ENCODE measurements around the gene H6PD. TPM values are rescaled to one million over a fixed set of nuclear protein-coding genes. Genes with fewer than 3 reads are reported as not detected.
A peak's percentile ranks its signal among the peaks of the same experiment; 100 is the strongest.

H6PD gene
- total and polyA plus RNA-seq, 2 experiments from 2014 or later: 1.2 to 4.7 TPM

DNA sequence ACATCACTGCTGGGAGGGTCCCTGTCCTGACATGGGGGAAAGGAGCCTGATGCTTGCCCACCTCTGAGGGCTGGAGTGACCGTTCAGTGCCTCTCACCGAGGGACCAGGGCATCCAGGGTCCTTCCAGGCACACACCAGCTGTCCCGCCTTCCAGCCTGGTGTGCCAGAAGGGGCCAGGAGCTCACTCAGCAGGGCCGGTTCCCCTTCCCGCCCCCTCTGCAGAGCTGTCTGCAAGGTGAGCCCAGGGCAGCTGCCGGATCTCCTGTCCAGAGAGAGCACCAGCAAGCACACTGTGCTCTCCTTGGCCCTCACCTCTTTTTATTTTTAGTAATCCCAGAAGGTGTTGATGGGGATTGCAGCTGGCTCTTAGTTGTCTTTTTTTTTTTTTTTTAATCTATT is 16.9 kb downstream of the H6PD start:
- H3K27me3 ChIP-seq (ENCODE audit: insufficient read depth): no peaks in the 10 kb centered on the region
- H3K36me3 ChIP-seq (ENCODE audit: insufficient read depth): no peaks in the 10 kb centered on the region
- H3K4me3 ChIP-seq: no peak overlapping the region
- TF ChIP-seq, protein P1, sequence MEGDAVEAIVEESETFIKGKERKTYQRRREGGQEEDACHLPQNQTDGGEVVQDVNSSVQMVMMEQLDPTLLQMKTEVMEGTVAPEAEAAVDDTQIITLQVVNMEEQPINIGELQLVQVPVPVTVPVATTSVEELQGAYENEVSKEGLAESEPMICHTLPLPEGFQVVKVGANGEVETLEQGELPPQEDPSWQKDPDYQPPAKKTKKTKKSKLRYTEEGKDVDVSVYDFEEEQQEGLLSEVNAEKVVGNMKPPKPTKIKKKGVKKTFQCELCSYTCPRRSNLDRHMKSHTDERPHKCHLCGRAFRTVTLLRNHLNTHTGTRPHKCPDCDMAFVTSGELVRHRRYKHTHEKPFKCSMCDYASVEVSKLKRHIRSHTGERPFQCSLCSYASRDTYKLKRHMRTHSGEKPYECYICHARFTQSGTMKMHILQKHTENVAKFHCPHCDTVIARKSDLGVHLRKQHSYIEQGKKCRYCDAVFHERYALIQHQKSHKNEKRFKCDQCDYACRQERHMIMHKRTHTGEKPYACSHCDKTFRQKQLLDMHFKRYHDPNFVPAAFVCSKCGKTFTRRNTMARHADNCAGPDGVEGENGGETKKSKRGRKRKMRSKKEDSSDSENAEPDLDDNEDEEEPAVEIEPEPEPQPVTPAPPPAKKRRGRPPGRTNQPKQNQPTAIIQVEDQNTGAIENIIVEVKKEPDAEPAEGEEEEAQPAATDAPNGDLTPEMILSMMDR (conservative IDR thresholded peaks at IDR 0.05; ENCODE audit: low read depth in 2 of 2): no peak
- no peak for TF ChIP-seq POLR2AphosphoS5 (IDR thresholded peaks at IDR 0.05; ENCODE audit: low read depth)
- TF ChIP-seq CREB1 (CRISPR knock-in tag; IDR thresholded peaks at IDR 0.05; ENCODE audit: low read depth): no peak
- no peak for TF ChIP-seq ZNF114 (CRISPR knock-in tag; IDR thresholded peaks at IDR 0.05)
- TF ChIP-seq ZNF331 (CRISPR knock-in tag; IDR thresholded peaks at IDR 0.05; ENCODE audit: low read depth): no peak
- TF ChIP-seq EZH2phosphoT487 (IDR thresholded peaks at IDR 0.05; ENCODE audit: unreplicated experiment): no peak
- TF ChIP-seq ETS1 (IDR thresholded peaks at IDR 0.05): no peak
- no peak for TF ChIP-seq STAT1 (IDR thresholded peaks at IDR 0.05; ENCODE audit: unreplicated experiment)
- TF ChIP-seq NANOG (IDR thresholded peaks at IDR 0.05; ENCODE audit: borderline replicate concordance): no peak
- no peak for TF ChIP-seq ZNF462 (CRISPR knock-in tag; IDR thresholded peaks at IDR 0.05)
- no peak for TF ChIP-seq REST (IDR thresholded peaks at IDR 0.05; ENCODE audit: unreplicated experiment)
- no peak for TF ChIP-seq EZH2 (IDR thresholded peaks at IDR 0.05; ENCODE audit: low read depth, unreplicated experiment)
- peak overlapping the region; percentile 8; the same call in 1 of the 2 replicates for H3K4me2 ChIP-seq
- H3K79me2 ChIP-seq (replicated peaks; ENCODE audit: insufficient read depth): no peaks in the 10 kb centered on the region
- Mint-ChIP-seq H3K27ac (no peak overlapping the region), H3K36me3 (ENCODE audit: low read depth) (no peaks in the 10 kb centered on the region; the same call in 2 of the 3 replicates), H3K4me3 (no peak overlapping the region; the same call in 2 of the 3 replicates), H3K9me3 (no peaks in the 10 kb centered on the region), H3K27me3 (ENCODE audit: insufficient read depth, low read depth, poor library complexity) (peaks cover 12% of the 10 kb centered on the region), H3K4me1 (peaks cover 59% of the 10 kb centered on the region)
- peak; percentile 4; the same call in 2 of the 3 replicates for ATAC-seq
- peaks cover 29% of the 10 kb centered on the region for H3K4me1 ChIP-seq (ENCODE audit: insufficient read depth)
- no peak overlapping the region for H2AFZ ChIP-seq
- no peaks in the 10 kb centered on the region for H3F3A ChIP-seq (replicated peaks; ENCODE audit: low read depth)
- H4K20me1 ChIP-seq (replicated peaks; ENCODE audit: insufficient read depth): no peaks in the 10 kb centered on the region
- DNase-seq (ENCODE audit: low spot score): no peak
- no peaks in the 10 kb centered on the region for H3K9me2 ChIP-seq (ENCODE audit: insufficient read depth)
- no peak overlapping the region for H3K27ac ChIP-seq (ENCODE audit: low read depth)
